Bronchial epithelial cell (primary cell): ENCODE measurements around the gene DNAJC1. TPM values are rescaled to one million over a fixed set of nuclear protein-coding genes. Genes with fewer than 3 reads are reported as not detected.
"Not testable (repeated sequence)": the region's sequence is repeated elsewhere in the genome, so short reads cannot be mapped to it uniquely, and the experiment has no call there.

Experiments used
- DNase-seq: peaks from one replicate; pipeline ENCODE4 v3.0.0-alpha.2; 2010; ENCODE audit warnings: low read depth
- FAIRE-seq: peaks from 2 replicates; lab custom pipeline; 2011; peaks lifted over from hg19 to GRCh38; lab: Jason Lieb, UNC
- H3K27me3 ChIP-seq: 2 replicates; pipeline ENCODE4 v1.5.1; 2011; ENCODE audit warnings: low read length; ENCODE audit not compliant: control insufficient read depth, insufficient read depth
- H3K36me3 ChIP-seq: 2 replicates; pipeline ENCODE4 v1.5.1; 2011; ENCODE audit warnings: low read length; ENCODE audit not compliant: control insufficient read depth, insufficient read depth
- H3K4me3 ChIP-seq: 2 replicates; pipeline ENCODE4 v1.5.1; 2011; ENCODE audit warnings: mild to moderate bottlenecking, low read depth, low read length, control low read depth
- CTCF ChIP-seq: IDR thresholded peaks from 2 replicates; pipeline ENCODE4 v1.5.1; 2011; ENCODE audit warnings: mild to moderate bottlenecking, moderate library complexity, low read length, control low read depth, inconsistent platforms; ENCODE audit not compliant: insufficient read depth, severe bottlenecking
- total RNA-seq: library from RNA; depleted of rRNA; stranded (reverse); fragments of >200 nt; gene quantifications from 2 replicates; pipeline ENCODE4 v1.2.1, GENCODE V29; 2014

The DNAJC1 gene
- total RNA-seq, 1 donor from 2014 or later: 81.6 TPM

GRCh38 chr10:21889477-21890275 is 113.9 kb downstream of the DNAJC1 start:
- no peak for TF ChIP-seq CTCF
- DNase-seq (no peak), FAIRE-seq (peak; percentile 76)
- no peak overlapping the region for H3K4me3 ChIP-seq
- H3K27me3 ChIP-seq: no peaks in the 10 kb centered on the region
- no peaks in the 10 kb centered on the region for H3K36me3 ChIP-seq

DNA sequence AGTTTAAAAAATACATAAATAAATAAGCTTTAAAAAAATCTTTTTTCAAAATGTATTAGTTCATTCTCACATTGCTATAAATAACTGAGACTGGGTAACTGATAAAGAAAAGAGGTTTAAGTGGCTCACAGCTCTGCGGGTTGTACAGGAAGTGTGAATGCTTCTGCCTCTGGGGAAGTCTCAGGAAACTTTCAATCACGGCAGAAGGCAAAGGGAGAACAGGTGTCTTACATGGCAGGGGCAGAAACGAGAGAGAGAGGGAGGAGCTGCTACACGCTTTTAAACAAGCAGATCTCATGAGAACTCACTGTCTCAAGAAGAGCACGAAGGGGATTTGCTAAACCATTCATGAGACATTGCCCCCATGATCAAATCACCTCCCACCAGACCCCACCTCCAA is 114.6 kb downstream of the DNAJC1 start:
- Histone ChIP-seq H3K36me3 (no peaks in the 10 kb centered on the region), H3K4me3 (no peak overlapping the region), H3K27me3 (no peaks in the 10 kb centered on the region)
- FAIRE-seq: no peak
- no peak for DNase-seq
- TF ChIP-seq CTCF: no peak

DNA sequence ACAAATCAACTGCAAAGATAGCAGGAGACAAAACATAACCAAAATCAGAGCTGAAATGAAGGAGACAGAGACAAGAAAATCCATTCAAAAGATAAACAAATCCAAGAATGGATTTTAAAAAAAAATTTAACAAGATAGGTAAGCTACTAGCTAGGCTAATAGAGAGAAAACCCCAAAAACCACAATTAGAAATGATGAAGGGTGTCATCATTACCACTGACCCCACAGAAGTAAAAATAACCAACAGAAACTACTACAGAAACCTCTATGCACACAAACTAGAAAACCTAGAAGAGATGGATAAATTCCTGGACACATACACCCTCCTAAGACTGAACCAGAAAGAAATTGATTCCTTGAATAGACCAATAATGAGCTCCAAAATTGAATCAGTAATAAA is 117.6 kb downstream of the DNAJC1 start:
- TF ChIP-seq CTCF: no peak
- FAIRE-seq: no peak
- DNase-seq: no peak
- Histone ChIP-seq H3K4me3 (no peak overlapping the region), H3K36me3 (no peaks in the 10 kb centered on the region), H3K27me3 (no peaks in the 10 kb centered on the region)

- FAIRE-seq (no peak), DNase-seq (no peak)
- Histone ChIP-seq H3K4me3 (no peak overlapping the region), H3K27me3 (no peaks in the 10 kb centered on the region), H3K36me3 (no peaks in the 10 kb centered on the region)
- no peak for TF ChIP-seq CTCF
Measured at GRCh38 chr10:21873198-21873597, 130.3 kb downstream of the DNAJC1 start.

DNA sequence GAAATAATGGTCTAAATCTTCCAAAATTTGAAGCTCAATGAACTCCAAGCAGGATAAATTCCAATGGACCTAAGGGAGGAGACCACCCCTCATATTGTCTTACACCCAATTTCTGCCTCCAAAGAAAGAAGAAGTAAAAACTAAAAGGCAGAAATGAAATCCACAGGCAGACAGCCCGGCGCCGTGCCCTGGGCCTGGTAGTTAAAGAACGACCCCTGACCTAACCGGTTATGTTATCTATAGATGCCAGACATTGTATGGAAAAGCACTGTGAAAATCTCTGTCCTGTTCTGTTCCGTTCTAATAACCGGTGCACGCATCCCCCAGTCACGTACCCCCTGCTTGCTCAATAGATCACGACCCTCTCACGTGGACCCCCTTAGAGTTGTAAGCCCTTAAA is 130.8 kb downstream of the DNAJC1 start:
- FAIRE-seq: not testable (repeated sequence)

DNA sequence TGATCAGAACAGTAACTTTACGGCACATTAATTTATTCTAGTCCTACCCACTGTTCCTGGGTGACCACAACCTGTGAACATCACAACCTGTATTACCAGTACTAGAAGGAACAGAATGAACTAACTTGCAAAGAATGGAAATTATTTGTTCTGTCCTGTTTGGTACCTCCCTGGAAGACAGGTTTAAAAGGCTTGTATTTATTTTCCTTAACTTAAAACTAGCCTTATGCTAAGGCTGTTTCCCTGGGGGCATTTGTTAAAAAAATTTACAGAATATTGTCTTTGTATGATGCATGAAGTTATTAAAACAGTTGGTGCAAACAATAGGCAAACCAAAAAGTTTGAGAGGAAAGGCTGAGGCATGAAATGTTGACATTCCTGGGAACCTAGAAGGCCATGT is 132.7 kb downstream of the DNAJC1 start:
- Histone ChIP-seq H3K27me3 (no peaks in the 10 kb centered on the region), H3K36me3 (no peaks in the 10 kb centered on the region), H3K4me3 (no peak overlapping the region)
- TF ChIP-seq CTCF: no peak
- DNase-seq (peak; percentile 55), FAIRE-seq (no peak)

More for the DNA sequence above, 130.8 kb downstream of the DNAJC1 start:
- not testable (repeated sequence) for DNase-seq, H3K4me3 ChIP-seq, H3K36me3 ChIP-seq, H3K27me3 ChIP-seq

- not testable (repeated sequence) for DNase-seq
Measured at GRCh38 chr10:21869087-21869486, 134.4 kb downstream of the DNAJC1 start.

More at GRCh38 chr10:21869087-21869486, 134.4 kb downstream of the DNAJC1 start:
- not testable (repeated sequence) for H3K36me3 ChIP-seq, H3K27me3 ChIP-seq, FAIRE-seq, H3K4me3 ChIP-seq
